Activated T-helper 1 cell treated with Interleukin-2 at 50 U/mL for 16 hours (primary cell): ENCODE data around the gene HES4.
A peak's percentile ranks its signal among the peaks of the same experiment; 100 is the strongest.

Experiments used
- DNase-seq: peaks from one replicate; pipeline ENCODE4 v3.0.0-alpha.2; 2020; ENCODE audit warnings: low read depth

HES4 gene

GRCh38 chr1:965526-966134 lies 34.3 kb downstream of the HES4 start:
- DNase-seq: no peak

- no peak for DNase-seq
These were observed 35.0 kb downstream of the HES4 start for GRCh38 chr1:964691-965525.

DNA sequence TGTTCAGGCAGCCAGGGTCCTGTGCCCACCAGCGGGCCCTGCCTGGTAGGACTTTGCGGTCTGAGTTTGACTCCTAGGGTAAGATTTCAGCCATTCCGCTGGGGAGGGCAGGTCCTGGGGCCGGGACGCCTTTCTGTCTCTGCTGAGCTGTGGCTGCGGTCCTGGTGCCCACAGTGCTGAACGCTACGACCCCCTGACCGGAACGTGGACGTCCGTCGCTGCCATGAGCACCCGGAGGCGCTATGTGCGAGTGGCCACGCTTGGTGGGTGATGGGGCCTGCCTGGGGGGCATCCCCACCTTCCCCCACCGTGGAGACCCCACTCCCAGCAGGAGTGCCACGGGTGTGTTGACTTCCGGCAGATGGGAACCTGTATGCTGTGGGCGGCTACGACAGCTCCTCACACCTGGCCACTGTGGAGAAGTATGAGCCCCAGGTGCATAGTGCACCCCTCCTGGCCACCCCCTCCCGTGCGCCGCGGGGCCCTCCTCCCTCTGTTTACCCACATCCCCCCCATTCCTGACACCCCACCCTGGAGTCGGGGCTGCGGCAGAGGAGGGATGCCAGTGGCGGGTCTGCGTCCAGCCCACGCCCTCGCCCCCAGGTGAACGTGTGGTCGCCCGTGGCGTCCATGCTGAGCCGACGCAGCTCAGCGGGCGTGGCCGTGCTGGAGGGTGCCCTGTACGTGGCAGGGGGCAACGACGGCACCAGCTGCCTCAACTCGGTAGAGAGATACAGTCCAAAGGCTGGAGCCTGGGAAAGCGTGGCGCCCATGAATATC lies 36.0 kb downstream of the HES4 start:
- no peak for DNase-seq

DNA sequence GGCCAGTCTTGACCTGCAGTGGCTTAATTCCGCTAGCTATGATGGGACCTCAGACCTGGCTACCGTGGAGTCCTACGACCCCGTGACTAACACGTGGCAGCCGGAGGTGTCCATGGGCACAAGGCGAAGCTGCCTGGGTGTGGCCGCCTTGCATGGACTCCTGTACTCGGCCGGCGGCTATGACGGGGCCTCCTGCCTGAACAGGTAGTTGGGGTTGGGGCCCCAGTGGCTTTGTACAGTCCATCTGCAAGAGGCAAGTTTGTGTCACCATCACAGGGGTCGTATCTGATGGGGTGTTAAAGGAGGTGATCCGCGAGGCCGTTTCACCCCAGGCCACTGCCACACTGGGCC lies 36.6 kb downstream of the HES4 start:
- DNase-seq: no peak

DNA sequence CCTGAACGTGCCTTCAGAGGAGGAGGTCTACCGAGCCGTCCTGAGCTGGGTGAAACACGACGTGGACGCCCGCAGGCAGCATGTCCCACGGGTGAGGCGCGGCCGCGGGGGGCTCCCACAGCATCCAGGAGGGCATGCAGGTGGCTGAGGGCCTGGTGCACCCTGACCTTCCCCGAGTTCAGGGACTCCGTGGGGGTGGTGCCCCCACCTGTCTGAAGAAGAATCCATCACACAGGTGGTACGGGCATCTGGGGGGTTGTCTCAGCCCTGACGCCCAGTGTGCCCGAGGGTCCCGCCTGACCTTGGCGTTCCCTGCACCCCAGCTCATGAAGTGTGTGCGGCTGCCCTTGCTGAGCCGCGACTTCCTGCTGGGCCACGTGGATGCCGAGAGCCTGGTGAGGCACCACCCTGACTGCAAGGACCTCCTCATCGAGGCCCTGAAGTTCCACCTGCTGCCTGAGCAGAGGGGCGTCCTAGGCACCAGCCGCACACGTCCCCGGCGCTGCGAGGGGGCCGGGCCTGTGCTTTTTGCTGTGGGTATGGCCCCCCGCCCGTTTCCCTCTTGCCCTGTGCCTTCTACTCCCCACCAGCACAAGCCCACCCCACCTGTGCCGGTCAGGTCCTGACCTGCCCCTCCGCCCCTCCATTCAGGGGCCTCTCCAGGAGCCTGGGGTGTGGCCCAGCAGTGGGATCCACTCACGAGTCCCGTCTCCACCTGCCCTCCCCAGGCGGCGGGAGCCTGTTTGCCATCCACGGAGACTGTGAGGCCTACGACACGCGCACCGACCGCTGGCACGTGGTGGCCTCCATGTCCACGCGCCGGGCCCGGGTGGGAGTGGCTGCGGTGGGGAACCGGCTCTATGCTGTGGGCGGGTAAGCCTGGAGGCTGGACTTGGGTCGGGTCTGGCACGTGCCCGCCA lies 37.3 kb downstream of the HES4 start:
- no peak for DNase-seq

DNA sequence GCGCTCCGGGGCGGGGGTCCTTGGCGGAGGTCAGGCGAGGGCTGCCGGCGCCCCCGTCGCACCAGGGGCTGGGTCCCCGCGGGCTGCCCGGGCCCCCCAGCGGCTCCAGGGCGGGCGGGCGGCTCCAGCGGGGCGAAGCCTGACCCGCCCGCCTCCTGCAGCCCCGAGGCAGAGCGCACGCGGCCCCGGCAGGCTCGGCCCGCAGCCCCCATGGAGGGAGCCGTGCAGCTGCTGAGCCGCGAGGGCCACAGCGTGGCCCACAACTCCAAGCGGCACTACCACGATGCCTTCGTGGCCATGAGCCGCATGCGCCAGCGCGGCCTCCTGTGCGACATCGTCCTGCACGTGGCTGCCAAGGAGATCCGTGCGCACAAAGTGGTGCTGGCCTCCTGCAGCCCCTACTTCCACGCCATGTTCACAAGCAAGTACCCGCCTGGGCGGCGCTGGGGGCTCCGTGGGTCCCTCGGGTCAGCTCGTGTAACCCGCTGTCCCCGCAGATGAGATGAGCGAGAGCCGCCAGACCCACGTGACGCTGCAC lies 38.7 kb downstream of the HES4 start:
- no peak for DNase-seq

- peak; percentile 64 for DNase-seq
These were observed 39.4 kb downstream of the HES4 start, which contains the start of gene KLHL17 for GRCh38 chr1:960363-961131. Gene KLHL17 (plus strand): TSS chr1:960584. CDS start chr1:960694, 110 bp downstream.

DNA sequence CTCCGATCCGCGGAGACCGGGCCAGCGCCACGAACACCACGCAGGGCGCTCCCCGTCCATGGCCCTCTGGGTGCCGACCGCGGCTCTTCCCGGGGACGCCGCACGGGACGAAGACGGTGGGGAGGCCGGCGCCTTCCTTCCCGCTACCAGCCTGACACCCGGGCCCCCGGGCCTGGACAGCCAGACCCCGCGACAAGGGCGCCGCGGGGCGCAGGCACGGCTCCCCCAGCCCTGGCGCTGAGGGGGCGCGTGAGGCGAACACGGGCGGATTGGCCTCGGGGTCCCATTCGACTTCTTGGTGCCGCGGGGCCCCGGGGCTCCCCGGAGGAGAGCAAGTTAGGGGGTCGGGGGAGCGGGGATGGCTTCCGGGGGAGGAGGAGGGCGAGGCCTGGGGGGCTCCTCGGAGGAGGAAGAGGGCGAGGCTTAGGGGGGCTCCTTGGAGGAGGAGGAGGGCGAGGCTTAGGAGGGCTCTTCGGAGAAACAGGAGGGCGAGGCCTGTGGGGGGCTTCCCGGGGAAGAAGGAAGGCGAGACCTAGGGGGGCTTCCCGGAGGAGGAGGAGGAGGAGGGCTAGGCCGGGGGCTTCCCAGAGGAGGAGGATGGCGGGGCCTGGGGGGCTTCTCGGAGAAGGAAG lies 40.0 kb downstream of the HES4 start:
- no peak for DNase-seq

- DNase-seq: peak; percentile 97
These were observed 40.8 kb downstream of the HES4 start, which contains the start of gene NOC2L for GRCh38 chr1:958823-959730. Gene NOC2L (minus strand): TSS chr1:959256. CDS start chr1:959240, 16 bp downstream.

DNA sequence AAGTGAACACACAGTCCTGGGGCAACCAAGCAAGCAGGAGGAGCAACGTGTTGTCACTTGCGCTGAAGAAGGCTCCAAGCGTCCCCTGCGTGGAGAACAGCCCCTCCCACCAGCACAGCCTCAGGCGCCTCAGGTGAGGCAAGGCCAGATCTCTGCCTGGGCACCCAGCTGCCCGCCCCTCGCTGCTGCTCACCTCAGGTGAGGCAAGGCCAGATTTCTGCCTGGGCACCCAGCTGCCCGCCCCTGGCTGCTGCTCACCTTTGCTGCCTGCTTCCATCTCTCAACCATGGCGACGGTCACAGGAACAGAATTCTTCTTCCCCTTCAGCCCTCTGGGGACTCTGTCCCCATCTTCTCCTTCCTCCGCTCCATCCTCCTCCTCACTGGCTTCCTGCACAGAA lies 43.3 kb downstream of the HES4 start:
- DNase-seq: no peak

DNA sequence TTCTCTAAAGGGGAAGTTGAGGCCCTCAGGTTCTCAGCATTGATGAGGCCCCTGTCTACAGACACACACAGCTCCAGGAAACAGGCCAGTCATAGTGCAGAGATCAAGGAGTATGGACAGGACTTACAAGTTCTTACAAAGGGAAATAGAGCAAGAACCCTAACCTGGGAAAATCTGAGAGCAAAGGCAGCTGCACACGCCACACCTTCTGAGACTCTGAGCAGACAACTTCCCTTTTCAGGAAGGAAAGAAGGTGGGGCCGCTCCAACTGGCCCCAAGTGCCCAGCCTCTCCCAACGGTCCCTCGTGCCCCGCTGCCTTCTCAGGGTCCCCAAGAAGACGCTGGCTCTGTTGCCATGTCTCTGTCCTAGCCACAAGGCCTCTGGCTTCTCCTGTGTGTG lies 44.4 kb downstream of the HES4 start:
- DNase-seq: no peak

- no peak for DNase-seq
These were observed 45.0 kb downstream of the HES4 start for GRCh38 chr1:954927-955326.

- DNase-seq: no peak
These were observed 46.2 kb downstream of the HES4 start for GRCh38 chr1:953524-954320.

GRCh38 chr1:952603-953002 lies 47.3 kb downstream of the HES4 start:
- no peak for DNase-seq

DNA sequence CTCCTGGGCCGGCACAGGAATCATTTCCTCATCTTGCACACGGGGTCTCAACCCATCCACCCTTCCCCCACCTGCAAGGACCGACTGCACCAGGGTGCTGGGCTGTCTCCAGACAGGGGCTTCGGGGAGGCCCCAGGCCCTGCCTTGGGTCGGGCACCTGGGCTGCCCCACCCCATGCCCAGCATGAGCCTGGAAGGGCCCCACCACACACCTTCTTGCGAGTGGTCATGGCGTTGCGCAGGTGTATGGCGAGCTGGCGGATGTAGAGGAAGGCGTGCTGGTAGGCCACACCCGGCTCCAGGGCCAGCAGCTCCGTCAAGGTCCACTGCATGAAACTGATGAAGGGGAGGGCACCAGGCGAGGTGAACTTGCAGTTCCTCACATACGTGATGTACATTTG lies 47.7 kb downstream of the HES4 start:
- no peak for DNase-seq

DNA sequence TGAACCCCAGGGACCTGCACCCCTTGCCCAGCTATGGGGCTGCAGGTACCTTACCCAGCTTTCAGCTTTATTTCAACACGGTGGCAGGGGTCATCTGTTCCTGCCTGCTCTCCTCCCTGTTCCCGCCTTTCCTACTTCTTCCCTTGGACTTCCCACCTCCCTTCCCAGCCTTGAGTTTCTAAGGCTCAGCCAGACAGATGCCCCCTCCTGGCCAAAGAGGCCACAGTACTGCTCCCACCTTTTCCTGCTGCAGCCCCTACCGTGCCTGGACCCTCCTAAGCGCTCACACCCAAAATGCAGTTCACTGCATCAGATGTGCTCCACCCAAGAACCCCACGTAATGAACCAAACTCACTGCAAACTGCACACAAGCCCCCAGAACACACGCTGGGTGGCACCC lies 48.5 kb downstream of the HES4 start:
- no peak for DNase-seq

DNA sequence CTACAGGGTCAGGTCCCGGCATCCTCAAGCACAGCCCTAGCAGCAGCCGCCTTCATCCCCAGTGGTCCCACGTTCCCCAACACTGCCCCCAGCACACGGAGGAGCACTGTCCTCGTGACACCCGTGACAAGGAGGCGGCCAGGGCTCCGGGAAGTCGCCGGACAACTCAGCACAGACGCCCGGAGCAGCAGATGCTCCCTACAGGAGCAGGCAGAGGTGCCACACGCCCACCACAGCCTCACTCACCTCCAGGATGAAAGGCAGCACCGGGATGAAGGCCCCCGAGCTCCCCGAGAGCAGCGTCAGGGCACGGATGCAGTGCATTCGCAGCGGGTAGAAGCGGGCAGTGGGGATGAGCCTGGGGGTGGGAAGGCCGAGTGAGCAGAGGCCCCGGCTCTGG lies 49.0 kb downstream of the HES4 start:
- no peak for DNase-seq

GRCh38 chr1:950268-950667 lies 49.6 kb downstream of the HES4 start:
- no peak for DNase-seq
